Tongue (tissue), 2 donors: ENCODE results near the gene PTPN5. TPM values are rescaled to one million over a fixed set of nuclear protein-coding genes. Genes with fewer than 3 reads are reported as not detected.
"Not testable (repeated sequence)": the region's sequence is repeated elsewhere in the genome, so short reads cannot be mapped to it uniquely, and the experiment has no call there.

ENCODE experiments used
- DNase-seq: peaks from one replicate; pipeline ENCODE4 v3.0.0-alpha.2; 2015
- total RNA-seq: library from RNA; depleted of rRNA; stranded (reverse); fragments of >200 nt; gene quantifications from one replicate; pipeline ENCODE4 v1.2.3, GENCODE V29; 2014

Gene PTPN5
- total RNA-seq, 1 donor from 2014 or later, result 0.62 TPM

DNA sequence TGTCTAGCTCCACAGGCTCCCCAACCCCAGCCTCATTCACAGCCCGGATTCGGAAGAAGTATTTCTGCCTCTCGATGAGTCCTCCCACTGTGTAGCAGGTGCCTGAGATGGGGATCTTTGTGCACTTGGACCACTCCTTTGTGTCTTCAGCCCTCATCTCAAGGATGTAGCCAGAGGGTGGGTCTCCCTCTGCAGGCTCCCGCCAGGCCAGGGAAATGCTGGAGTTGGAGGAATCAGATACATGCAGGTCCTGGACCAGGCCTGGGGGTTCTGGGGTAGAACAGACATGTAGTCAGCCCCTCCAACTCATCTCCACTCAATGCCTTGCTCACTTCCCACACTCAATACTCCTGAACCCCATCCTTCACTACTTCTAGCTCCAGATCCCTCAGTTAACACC, 82.2 kb downstream of the PTPN5 start:
- no peak for DNase-seq

DNA sequence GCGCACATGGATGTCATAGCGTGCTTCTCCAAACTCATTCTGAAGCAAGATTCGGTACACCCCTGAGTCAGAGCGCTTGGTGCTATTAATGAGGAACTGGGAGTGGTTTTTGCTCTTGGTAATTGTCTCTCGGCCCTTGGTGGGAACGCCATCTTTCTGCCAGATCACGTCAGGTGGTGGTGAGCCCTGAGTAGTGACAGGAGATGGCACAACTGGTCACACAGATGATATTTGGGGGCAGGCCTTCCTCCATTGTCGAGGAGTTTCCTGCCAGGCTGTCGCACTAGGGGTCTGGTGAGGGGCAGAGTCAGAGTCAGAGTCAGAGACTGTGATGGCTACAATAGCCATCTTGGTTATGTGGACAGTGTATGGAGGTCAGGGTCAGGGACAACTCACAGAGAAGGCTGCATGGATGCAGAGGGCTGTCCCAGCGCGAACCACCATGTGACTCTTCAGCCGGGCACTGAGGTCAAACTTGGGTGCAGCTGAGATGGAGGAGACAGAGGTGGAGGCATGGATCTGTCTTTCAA, 83.7 kb downstream of the PTPN5 start:
- DNase-seq, result no peak

- peak; percentile 84 for DNase-seq
These were observed 85.0 kb downstream of the PTPN5 start for GRCh38 chr11:18706330-18707243.

DNA sequence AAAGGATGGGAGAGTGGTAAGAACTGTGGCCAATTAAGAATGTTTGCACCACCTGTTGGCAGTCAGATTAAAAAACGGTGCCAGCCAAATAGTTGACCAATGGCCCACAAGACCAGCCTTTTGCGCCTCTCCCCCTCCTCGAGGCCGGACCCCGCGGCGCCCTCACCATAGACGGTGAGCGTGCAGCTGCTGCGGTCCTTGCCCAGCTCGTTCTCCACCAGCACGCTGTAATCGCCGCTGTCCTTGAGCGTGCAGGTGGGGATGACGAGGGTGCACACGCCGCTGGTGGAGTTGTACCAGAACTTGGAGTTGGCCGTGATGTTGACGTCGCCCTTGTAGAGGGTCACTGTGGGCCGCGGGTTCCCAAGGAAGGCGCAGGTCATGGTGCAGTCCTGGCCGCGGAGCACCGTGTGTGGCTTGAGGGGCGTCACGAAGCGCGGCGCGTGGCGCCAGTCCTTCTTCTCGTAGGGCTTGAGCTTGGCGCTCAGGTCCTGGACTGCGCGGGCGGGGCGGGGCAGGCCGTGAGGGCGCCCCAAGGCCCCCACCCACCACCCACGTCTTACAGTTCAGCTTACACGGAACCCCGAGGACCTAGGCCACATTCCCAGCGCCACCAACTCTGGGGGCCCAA, 85.8 kb downstream of the PTPN5 start:
- DNase-seq, result peak; percentile 37

DNA sequence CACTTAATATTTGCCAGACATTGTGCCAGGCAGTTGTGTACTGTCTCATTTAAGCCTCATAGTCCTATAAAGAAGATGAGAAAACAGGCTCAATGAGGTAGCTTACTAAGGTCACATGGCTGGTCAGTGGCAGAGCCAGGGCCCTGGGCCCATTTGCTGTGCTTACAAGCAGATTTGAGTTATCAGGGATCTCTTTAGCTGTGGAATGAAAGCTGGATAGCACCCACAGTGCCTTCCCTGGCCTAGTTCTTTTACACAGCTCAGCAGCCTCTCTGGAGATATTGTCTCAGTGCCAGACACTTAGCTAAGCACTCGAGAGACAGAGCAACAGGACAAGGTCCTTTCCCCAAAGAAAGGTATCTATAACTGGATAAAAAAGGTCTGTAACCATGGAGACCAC, 86.9 kb downstream of the PTPN5 start:
- no peak for DNase-seq

- DNase-seq, result no peak
These were observed 87.5 kb downstream of the PTPN5 start for GRCh38 chr11:18704045-18704645.

DNA sequence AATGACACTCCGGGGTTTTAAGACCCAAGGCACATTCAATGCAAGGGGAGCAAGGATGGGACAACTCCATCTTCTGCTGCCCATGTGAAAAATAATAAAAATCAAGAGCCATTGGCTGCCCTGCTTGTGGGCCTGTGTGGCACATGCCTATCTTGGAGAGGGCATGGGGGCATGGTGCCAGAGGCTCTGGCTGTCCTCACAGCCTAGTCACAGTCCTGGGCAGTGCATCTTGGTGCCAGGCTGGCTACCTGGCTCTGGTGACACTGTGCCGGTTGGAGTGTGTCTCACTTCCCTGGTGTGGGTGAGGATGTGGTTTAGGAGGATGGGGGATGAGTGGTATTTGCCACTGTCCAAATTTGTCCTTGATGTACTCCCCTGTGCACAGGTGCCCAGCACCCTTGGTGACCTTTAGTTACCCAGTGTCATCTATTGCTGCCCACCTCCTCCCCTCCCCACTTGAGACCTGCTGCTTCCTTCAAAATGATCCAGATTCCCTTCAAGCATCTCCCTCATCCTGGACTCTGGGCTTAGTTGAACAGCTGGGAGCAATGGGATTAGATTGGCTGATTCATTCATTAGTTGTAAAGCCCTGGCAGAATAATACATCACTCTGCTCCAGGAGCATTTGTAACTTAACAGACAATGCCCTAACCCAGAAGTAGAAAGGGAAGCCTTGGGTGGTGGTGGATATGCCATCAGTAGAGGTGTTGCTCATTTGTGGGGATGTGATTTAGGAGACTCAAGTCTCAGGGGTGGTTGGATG, 88.4 kb downstream of the PTPN5 start:
- no peak for DNase-seq

DNA sequence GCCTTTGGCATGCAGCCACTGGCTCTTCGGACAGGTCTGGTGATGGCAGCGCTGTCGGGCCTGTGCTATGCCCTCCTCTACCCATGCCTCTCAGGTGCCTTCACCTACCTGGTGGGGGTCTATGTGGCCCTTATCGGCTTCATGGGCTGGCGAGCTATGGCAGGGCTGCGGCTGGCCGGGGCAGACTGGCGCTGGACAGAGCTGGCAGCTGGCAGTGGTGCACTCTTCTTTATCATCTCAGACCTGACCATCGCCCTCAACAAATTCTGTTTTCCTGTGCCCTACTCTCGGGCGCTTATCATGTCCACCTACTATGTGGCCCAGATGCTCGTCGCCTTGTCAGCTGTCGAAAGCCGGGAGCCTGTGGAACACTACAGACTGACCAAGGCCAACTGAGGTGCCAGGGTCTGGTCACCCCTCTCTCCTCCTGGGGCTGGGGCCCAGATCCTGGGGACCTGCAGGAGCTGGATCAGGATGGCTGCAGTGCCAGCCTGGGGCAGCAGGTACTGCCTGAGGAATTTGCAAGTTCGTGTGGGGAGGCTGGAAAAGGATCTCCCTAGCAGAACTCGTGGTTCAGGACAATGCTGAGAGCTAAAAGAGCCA, 89.9 kb downstream of the PTPN5 start:
- DNase-seq, result no peak

- no peak for DNase-seq
These were observed 90.7 kb downstream of the PTPN5 start for GRCh38 chr11:18700872-18701271.

DNA sequence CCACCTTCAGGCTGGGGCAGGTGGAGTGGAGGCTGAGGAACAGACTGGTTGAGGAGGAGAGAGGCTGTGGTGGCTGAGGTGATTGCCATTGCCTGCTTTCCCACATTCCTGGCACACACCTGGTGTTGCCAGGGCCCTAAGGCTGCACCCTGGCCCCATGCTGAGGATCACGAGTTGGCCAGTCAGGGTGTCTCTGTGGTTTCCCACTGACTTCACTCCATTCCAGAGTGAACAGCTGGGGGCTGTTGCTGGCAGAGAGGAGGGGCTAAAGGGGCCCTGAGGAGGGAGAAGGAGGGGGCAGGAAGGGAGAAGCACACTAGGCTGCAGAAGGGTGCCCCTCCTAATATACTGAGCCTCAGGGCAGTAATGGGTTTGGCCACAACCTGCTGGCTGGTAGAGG, 91.2 kb downstream of the PTPN5 start:
- DNase-seq, result peak; percentile 19

GRCh38 chr11:18699848-18700261, 91.7 kb downstream of the PTPN5 start:
- peak; percentile 38 for DNase-seq

DNA sequence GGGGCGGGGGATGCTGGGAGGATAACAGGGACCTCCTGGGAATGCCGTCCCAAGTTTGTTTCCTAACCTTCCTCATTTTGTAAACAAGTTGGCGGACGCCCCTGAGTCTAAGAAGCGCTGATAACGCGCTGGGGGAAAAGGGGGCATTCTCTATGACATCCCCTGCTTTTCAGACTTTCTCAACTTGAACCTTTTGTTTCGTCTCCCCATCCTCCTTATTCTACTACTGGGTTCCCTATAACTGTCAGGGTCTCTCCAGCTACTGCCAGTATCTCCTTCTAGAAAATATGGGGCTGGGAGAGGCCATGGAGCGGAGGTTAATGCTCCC, 92.4 kb downstream of the PTPN5 start:
- DNase-seq, result no peak

DNA sequence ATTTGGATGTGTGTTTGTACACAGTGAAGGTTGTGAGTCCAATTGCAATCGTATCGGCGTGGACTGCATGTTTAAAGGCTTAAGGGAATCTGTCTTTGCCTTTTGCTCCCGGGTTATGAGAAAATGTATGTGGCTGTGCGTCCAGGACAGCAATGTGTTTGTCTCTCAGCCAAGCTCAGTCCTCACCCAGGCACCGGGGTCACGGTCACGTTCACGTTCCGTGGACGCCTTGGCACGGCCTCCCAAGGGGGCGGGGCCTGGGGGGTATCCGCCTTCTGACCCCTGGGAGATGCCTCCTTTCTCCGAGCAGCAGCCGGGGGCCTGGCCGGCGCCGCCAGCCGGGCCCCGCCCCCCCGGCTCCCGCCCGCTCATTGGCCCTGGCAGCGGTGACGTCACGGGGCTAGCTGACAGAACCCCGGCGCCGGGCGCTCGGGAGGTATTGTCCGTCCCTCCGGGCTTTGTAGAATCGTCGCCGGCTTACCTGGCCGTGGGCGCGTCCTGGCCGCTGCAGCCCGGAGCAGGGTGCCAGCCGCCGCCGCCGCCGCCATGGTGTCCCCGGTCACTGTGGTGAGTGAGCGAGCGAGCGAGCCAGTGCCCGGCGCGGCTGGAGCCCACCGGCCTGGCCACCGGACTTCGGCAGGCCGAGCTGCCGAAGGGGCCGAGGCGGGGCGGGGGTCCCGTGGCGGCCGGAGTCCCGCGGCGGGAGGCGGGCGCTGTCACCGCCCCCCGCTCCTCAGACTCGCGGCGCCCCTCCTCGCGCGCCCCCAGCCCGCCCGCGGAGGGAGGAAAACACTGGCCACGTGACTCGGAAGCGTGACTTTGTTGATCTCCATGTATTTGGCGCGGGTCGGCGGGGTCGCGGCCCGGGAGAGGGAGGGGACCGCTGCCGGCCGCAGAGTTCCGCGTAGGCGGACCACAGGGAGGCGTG, 93.0 kb downstream of the PTPN5 start, which contains the start of gene TMEM86A:
Gene TMEM86A, plus strand, starts transcription at position 439 of the 928 bp plus-strand sequence. Its CDS starts 108 bp downstream, at position 547.
- DNase-seq, result peak; percentile 93

- DNase-seq, result no peak
These were observed 94.0 kb downstream of the PTPN5 start for GRCh38 chr11:18697576-18697975.

DNA sequence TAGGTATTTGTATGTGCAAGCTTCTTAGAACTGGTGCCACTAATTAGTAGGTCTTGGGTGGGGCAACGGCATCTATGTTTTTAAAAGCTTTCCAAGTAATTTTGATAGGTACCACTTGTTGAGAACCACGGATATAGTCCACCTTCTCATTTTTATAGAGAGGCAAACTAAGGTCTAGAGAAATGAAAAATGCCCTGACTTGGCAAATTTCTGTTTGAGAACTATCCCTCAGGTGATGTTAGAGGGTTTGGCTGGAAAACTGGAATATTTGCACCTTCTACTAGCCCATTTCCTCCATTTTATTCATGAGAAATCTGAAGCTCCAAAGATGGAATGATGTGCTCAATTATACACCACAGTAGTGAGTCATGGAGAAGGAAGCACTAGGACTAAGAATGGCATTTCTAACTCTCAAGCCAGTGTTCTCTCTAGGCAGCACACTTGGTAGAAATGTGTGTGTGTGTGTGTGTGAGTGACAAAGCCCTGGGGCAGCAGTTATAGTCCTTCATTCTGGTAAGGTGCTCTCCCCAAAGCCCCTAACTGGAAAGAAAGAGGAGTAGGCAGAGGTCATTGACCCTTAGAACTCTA, 94.9 kb downstream of the PTPN5 start:
- no peak for DNase-seq

- no peak for DNase-seq
These were observed 98.4 kb downstream of the PTPN5 start for GRCh38 chr11:18692941-18693760.

DNA sequence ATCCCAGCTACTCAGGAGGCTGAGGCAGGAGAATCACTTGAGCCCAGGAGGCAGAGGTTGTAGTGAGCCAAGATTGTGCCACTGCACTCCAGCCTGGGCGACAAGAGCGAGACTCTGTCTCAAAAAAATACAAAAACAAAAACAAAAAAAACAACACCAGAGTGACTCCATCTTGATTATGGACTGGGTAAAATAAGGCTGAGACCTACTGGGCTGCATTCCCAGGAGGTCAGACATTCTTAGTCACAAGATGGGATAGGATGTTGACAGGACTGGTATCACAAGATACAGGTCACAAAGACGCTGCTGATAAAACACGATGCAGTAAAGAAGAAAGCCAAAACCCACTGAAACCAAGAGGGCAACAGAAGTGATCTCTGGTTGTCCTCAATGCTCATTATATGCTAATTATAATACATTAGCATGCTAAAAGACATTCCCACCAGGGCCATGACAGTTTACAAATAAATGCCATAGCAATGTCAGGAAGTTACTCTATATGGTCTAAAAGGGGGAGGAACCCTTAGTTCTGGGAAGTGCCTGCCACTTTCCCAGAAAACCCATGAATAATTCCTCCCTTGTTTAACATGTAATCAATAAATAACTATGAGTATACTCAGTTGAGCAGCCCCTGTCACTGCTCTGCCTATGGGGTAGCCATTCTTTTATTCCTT, 100.0 kb downstream of the PTPN5 start:
- not testable (repeated sequence) for DNase-seq

DNA sequence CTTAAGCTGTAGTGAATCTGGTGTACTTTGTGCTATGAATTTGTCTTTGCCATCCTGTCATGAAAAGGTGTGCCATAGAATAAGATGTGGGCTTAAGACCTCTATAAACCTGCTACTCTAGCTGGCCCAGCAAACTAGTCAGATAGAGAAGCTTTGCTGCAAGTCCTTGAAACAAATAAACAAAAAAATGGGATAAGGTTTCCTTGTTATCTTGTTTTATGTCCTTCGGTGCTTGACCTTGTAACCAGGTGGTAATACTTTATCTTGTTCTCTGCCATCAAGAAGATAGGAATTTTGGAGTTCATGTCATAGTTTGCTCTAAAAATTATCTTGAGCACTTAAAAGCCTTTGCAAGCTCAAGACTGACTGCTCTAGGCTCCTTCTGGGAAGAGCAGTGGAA, 107.3 kb downstream of the PTPN5 start:
- DNase-seq, result no peak

- no peak for DNase-seq
These were observed 109.1 kb downstream of the PTPN5 start for GRCh38 chr11:18682466-18682865.
